Muscle layer of colon (tissue), 2 donors: ENCODE data around the gene NDUFB10.
A peak's percentile ranks its signal among the peaks of the same experiment; 100 is the strongest.
"Not testable (repeated sequence)": the region's sequence is repeated elsewhere in the genome, so short reads cannot be mapped to it uniquely, and the experiment has no call there.

ENCODE experiments used
- H3K27ac ChIP-seq: one replicate; pipeline ENCODE4 v1.7.0; 2013; ENCODE audit warnings: low read depth, mild to moderate bottlenecking, low read length, moderate library complexity
- H3K27me3 ChIP-seq, 2 donors: one replicate each; pipeline ENCODE4 v1.7.0; 2013; ENCODE audit warnings: low read length in 2 of 2, mild to moderate bottlenecking in 2 of 2; ENCODE audit not compliant: insufficient read depth in 2 of 2, control insufficient read depth in 1 of 2
- H3K36me3 ChIP-seq: one replicate; pipeline ENCODE4 v1.7.0; 2013; ENCODE audit warnings: mild to moderate bottlenecking, low read length; ENCODE audit not compliant: insufficient read depth
- H3K4me1 ChIP-seq: one replicate; pipeline ENCODE4 v1.7.0; 2013; ENCODE audit warnings: mild to moderate bottlenecking, low read length; ENCODE audit not compliant: insufficient read depth
- H3K4me3 ChIP-seq, 2 donors: one replicate each; pipeline ENCODE4 v1.7.0; 2013; ENCODE audit warnings: low read length in 2 of 2, low read depth in 1 of 2, mild to moderate bottlenecking in 1 of 2, moderate library complexity in 1 of 2
- H3K9ac ChIP-seq: one replicate; pipeline ENCODE4 v1.7.0; 2013; ENCODE audit warnings: low read length
- H3K9me3 ChIP-seq: one replicate; pipeline ENCODE4 v1.7.0; 2013; ENCODE audit warnings: mild to moderate bottlenecking, low read length
- donor health status: abdominal sarcoma.
- donor health status: Adenocarcinoma of cecum.

NDUFB10 gene

GRCh38 chr16:1957434-1958142 lies 1.8 kb upstream of the NDUFB10 start:
- H3K27ac ChIP-seq, H3K9me3 ChIP-seq, H3K27me3 ChIP-seq, H3K9ac ChIP-seq, H3K4me3 ChIP-seq: not testable (repeated sequence)
- H3K36me3 ChIP-seq: peaks cover 19% of the 10 kb centered on the region
- H3K4me1 ChIP-seq: peaks cover 15% of the 10 kb centered on the region

GRCh38 chr16:1958143-1958491 lies 1.2 kb upstream of the NDUFB10 start:
- not testable (repeated sequence) for H3K27me3 ChIP-seq, H3K9ac ChIP-seq, H3K9me3 ChIP-seq, H3K27ac ChIP-seq, H3K4me3 ChIP-seq
- peaks cover 15% of the 10 kb centered on the region for H3K4me1 ChIP-seq
- H3K36me3 ChIP-seq: peaks cover 24% of the 10 kb centered on the region

- Histone ChIP-seq H3K4me1 (peaks cover 21% of the 10 kb centered on the region), H3K27me3 (no peaks in the 10 kb centered on the region), H3K9me3 (no peaks in the 10 kb centered on the region), H3K36me3 (peaks cover 31% of the 10 kb centered on the region), H3K9ac (no peak overlapping the region), H3K4me3 (peak overlapping the region; percentile 70 to 79), H3K27ac (peak overlapping the region; percentile 86)
Observed at GRCh38 chr16:1958715-1959268, 546 bp upstream of the NDUFB10 start.

- Histone ChIP-seq H3K36me3 (peaks cover 36% of the 10 kb centered on the region), H3K9me3 (no peaks in the 10 kb centered on the region), H3K27me3 (no peaks in the 10 kb centered on the region), H3K9ac (peak overlapping the region; percentile 53), H3K27ac (peak overlapping the region; percentile 47), H3K4me3 (peak overlapping the region in 1 of 2 donors; percentile 70), H3K4me1 (peaks cover 30% of the 10 kb centered on the region)
Observed at GRCh38 chr16:1960665-1961630, 1.6 kb downstream of the NDUFB10 start.

- Histone ChIP-seq H3K4me3 (no peak overlapping the region), H3K36me3 (peaks cover 36% of the 10 kb centered on the region), H3K27ac (no peak overlapping the region), H3K9ac (no peak overlapping the region), H3K27me3 (no peaks in the 10 kb centered on the region), H3K9me3 (no peaks in the 10 kb centered on the region), H3K4me1 (peaks cover 31% of the 10 kb centered on the region)
Observed at GRCh38 chr16:1961651-1962067, 2.3 kb downstream of the NDUFB10 start.

- H3K9me3 ChIP-seq, H3K27me3 ChIP-seq, H3K9ac ChIP-seq, H3K27ac ChIP-seq, H3K4me3 ChIP-seq: not testable (repeated sequence)
- Histone ChIP-seq H3K36me3 (peaks cover 36% of the 10 kb centered on the region), H3K4me1 (peaks cover 31% of the 10 kb centered on the region)
Observed at GRCh38 chr16:1962161-1963153, 3.1 kb downstream of the NDUFB10 start.

GRCh38 chr16:1963806-1964505 lies 4.6 kb downstream of the NDUFB10 start:
- H3K4me3 ChIP-seq: peak overlapping the region; percentile 47 to 76
- H3K27me3 ChIP-seq: no peaks in the 10 kb centered on the region
- H3K9ac ChIP-seq: peak overlapping the region; percentile 43
- H3K27ac ChIP-seq: peak overlapping the region; percentile 55
- H3K9me3 ChIP-seq: no peaks in the 10 kb centered on the region
- H3K4me1 ChIP-seq: peaks cover 27% of the 10 kb centered on the region
- peaks cover 36% of the 10 kb centered on the region for H3K36me3 ChIP-seq

- Histone ChIP-seq H3K9me3 (no peaks in the 10 kb centered on the region), H3K27me3 (no peaks in the 10 kb centered on the region), H3K9ac (peak within 1 kb of the TSS; percentile 96), H3K4me1 (peaks cover 25% of the 10 kb centered on the region), H3K4me3 (peak within 1 kb of the TSS; percentile 76 to 81), H3K27ac (peak within 1 kb of the TSS; percentile 98), H3K36me3 (peaks cover 36% of the 10 kb centered on the region)
Observed at GRCh38 chr16:1964506-1965395, 5.4 kb downstream of the NDUFB10 start, which contains the start of gene RPS2. RPS2 (minus strand) TSS chr16:1964826; CDS start chr16:1964625, 201 bp downstream.

- peaks cover 36% of the 10 kb centered on the region for H3K36me3 ChIP-seq
- H3K27me3 ChIP-seq: no peaks in the 10 kb centered on the region
- H3K9ac ChIP-seq: peak overlapping the region; percentile 96
- H3K4me1 ChIP-seq: peaks cover 23% of the 10 kb centered on the region
- no peaks in the 10 kb centered on the region for H3K9me3 ChIP-seq
- peak overlapping the region; percentile 76 to 81 for H3K4me3 ChIP-seq
- peak overlapping the region; percentile 98 for H3K27ac ChIP-seq
Observed at GRCh38 chr16:1965396-1966001, 6.2 kb downstream of the NDUFB10 start.
